H1 (cell line): ENCODE results near the gene RAD50. TPM values are rescaled to one million over a fixed set of nuclear protein-coding genes. Genes with fewer than 3 reads are reported as not detected.

Experiments
- JUN ChIP-seq: IDR thresholded peaks from 2 replicates; pipeline ENCODE4 v1.6.1; 2011; ENCODE audit warnings: low read depth, mild to moderate bottlenecking, improper control_type of control experiment, low read length
- RAD21 ChIP-seq, 2 experiments: IDR thresholded peaks in 1 of 2; conservative IDR thresholded peaks in 1 of 2; 2 replicates each; pipeline ENCODE4 v1.6.1; 2011; ENCODE audit warnings: low read depth in 2 of 2, low read length in 2 of 2, improper control_type of control experiment in 1 of 2, inconsistent platforms in 1 of 2, mild to moderate bottlenecking in 1 of 2, moderate library complexity in 1 of 2
- SP2 ChIP-seq: IDR thresholded peaks from 2 replicates; pipeline ENCODE4 v1.6.1; 2012; ENCODE audit warnings: mild to moderate bottlenecking, low read length, inconsistent platforms
- USF2 ChIP-seq: IDR thresholded peaks from 2 replicates; pipeline ENCODE4 v1.6.1; 2011; ENCODE audit warnings: low read length, improper control_type of control experiment
- polyA plus RNA-seq, 7 experiments: library from polyadenylated mRNA; depleted of rRNA in 3 of 7; stranded (reverse) in 5 of 7; unstranded in 2 of 7; fragments of >200 nt in 5 of 7; fragments of 200-250 nt in 2 of 7; gene quantifications; 1 replicate in 5 of 7; 2 replicates in 1 of 7; 4 replicates in 1 of 7; pipeline versions ENCODE4 v1.2.1 to v1.2.3, GENCODE V29; 2011 to 2013; ENCODE audit warnings: missing spikeins in 2 of 7, mixed read lengths in 2 of 7
- total RNA-seq: library from RNA; stranded (reverse); fragmentation: NEBNext Ultra II Directional; extraction: Animal tissue kit (Norgen Biotek cat#: 25700); gene quantifications from 2 replicates; pipeline ENCODE4 v1.2.1, GENCODE V29; 2021

The RAD50 gene
- total and polyA plus RNA-seq, 2 of the 8 experiments (the other 6 are each of a cell fraction or from before 2014, with no cell fraction given), result 10.1 to 39.4 TPM

- peak; percentile 60 to 63 for TF ChIP-seq RAD21 (IDR thresholded peaks at IDR 0.05 in 1 of 2, conservative IDR thresholded peaks at IDR 0.05 in 1 of 2; ENCODE audit: low read depth in 2 of 2, low read length in 2 of 2)
- no peak for TF ChIP-seq USF2
- no peak for TF ChIP-seq SP2
- no peak for TF ChIP-seq JUN
These were observed 30.3 kb upstream of the RAD50 start (continued) for GRCh38 chr5:132526290-132526973.
